GM18507 (cell line): ENCODE data around the gene PDE4D.

Experiments used
- DNase-seq: peaks from one replicate; pipeline ENCODE4 v3.0.0; 2011; ENCODE audit warnings: low read depth; ENCODE audit not compliant: insufficient read length; ENCODE audit errors: extremely low spot score
- FAIRE-seq: peaks from 2 replicates; lab custom pipeline; 2011; peaks lifted over from hg19 to GRCh38; lab: Jason Lieb, UNC

Gene PDE4D

DNA sequence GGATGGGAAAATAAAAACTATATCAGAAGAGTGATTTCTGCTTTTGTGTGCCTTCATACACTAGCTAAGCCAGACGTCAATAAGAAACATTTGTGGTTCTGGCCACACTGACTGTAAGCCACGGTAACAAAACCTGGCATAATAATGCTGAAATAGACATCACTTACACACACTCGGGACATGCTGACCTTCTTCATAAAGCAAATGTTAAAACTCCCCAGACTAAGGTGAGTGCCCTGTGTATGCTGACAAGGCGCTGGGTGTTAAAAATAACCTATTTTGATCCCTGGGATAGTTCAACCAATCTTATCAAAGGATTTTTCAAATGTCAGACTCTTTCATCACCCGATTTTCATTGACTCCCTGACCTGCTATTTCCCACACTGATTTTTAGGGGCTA lies 973.7 kb downstream of the PDE4D start:
- FAIRE-seq (no peak), DNase-seq (no peak)
